GM19455 (cell line): ENCODE measurements around the gene MRPL55.

Experiments used
- ATAC-seq: cut with Tn5 transposase; IDR thresholded peaks from one replicate; pipeline ENCODE4 v1.9.1; 2021; ENCODE audit not compliant: unreplicated experiment

Gene MRPL55

GRCh38 chr1:228109073-228109961 is at the start of gene MRPL55:
Gene MRPL55, minus strand, starts transcription at chr1:228109299. Its CDS starts 1,039 bp downstream, at chr1:228108260.
- ATAC-seq: peak; percentile 93

- no peak for ATAC-seq
Observed at GRCh38 chr1:228158151-228159007, 49.3 kb upstream of the MRPL55 start.

GRCh38 chr1:228157729-228158126 is 48.6 kb upstream of the MRPL55 start:
- ATAC-seq: no peak

GRCh38 chr1:228156941-228157728 is 48.0 kb upstream of the MRPL55 start:
- no peak for ATAC-seq

- ATAC-seq: no peak
Observed at GRCh38 chr1:228156515-228156881, 47.4 kb upstream of the MRPL55 start.

- ATAC-seq: no peak
Observed at GRCh38 chr1:228155596-228156514, 46.8 kb upstream of the MRPL55 start.

- no peak for ATAC-seq
Observed at GRCh38 chr1:228154670-228155571, 45.8 kb upstream of the MRPL55 start.

- ATAC-seq: no peak
Observed at GRCh38 chr1:228154021-228154669, 45.0 kb upstream of the MRPL55 start.

GRCh38 chr1:228152918-228153258 is 43.8 kb upstream of the MRPL55 start:
- ATAC-seq: no peak

GRCh38 chr1:228152097-228152917 is 43.2 kb upstream of the MRPL55 start:
- ATAC-seq: no peak

- ATAC-seq: no peak
Observed at GRCh38 chr1:228151180-228151925, 42.3 kb upstream of the MRPL55 start.

GRCh38 chr1:228150461-228151179 is 41.5 kb upstream of the MRPL55 start:
- no peak for ATAC-seq

GRCh38 chr1:228150120-228150460 is 41.0 kb upstream of the MRPL55 start:
- no peak for ATAC-seq

GRCh38 chr1:228149406-228150119 is 40.5 kb upstream of the MRPL55 start, which contains the start of gene GJC2:
Gene GJC2, plus strand, starts transcription at chr1:228149930. Its CDS starts 7,829 bp downstream, at chr1:228157759.
- ATAC-seq: no peak

- no peak for ATAC-seq
Observed at GRCh38 chr1:228148935-228149405, 39.9 kb upstream of the MRPL55 start.
